Activated T-cell treated with anti-CD3 and anti-CD28 coated beads, Interleukin-2, amount 50 U/mL, for 72 hours (primary cell): ENCODE results near the gene LIPA. TPM values are rescaled to one million over a fixed set of nuclear protein-coding genes. Genes with fewer than 3 reads are reported as not detected.

ENCODE experiments used
- ATAC-seq, 2 donors: fragments of 150-1000 bp; cut with Tn5 transposase; replicated peaks in 1 of 2; 2 replicates each; pipeline ENCODE4 v1.10.0; 2021; ENCODE audit warnings: moderate library complexity in 2 of 2, mild to moderate bottlenecking in 1 of 2
- DNase-seq, 2 donors: peaks; one replicate each; pipeline ENCODE4 v3.0.0; 2021 to 2022; ENCODE audit warnings: mixed read lengths in 1 of 2
- H3K27ac Mint-ChIP-seq: one replicate; pipeline ENCODE4 v1.8.0; 2022; ENCODE audit warnings: mild to moderate bottlenecking, moderate library complexity, mixed read lengths
- H3K27me3 Mint-ChIP-seq: one replicate; pipeline ENCODE4 v1.8.0; 2022; ENCODE audit warnings: low read depth, mixed read lengths
- H3K36me3 Mint-ChIP-seq, 2 donors: one replicate each; pipeline ENCODE4 v1.8.0; 2022; ENCODE audit warnings: mixed read lengths in 2 of 2, mild to moderate bottlenecking in 1 of 2; ENCODE audit not compliant: insufficient read depth in 2 of 2
- H3K4me1 Mint-ChIP-seq: one replicate; pipeline ENCODE4 v1.8.0; 2022; ENCODE audit warnings: low read depth, mixed read lengths
- H3K4me3 Mint-ChIP-seq, 2 donors: one replicate each; pipeline ENCODE4 v1.8.0; 2022; ENCODE audit warnings: mild to moderate bottlenecking in 2 of 2, mixed read lengths in 2 of 2, moderate library complexity in 2 of 2
- H3K9me3 Mint-ChIP-seq, 2 donors: one replicate each; pipeline ENCODE4 v1.8.0; 2022; ENCODE audit warnings: mixed read lengths in 2 of 2
- total RNA-seq, 2 donors: library from RNA; stranded (reverse); gene quantifications; one replicate each; pipeline ENCODE4 v1.2.3, GENCODE V29; 2022

The LIPA gene
- total RNA-seq, 2 donors from 2014 or later = 19.5 to 21.3 TPM

DNA sequence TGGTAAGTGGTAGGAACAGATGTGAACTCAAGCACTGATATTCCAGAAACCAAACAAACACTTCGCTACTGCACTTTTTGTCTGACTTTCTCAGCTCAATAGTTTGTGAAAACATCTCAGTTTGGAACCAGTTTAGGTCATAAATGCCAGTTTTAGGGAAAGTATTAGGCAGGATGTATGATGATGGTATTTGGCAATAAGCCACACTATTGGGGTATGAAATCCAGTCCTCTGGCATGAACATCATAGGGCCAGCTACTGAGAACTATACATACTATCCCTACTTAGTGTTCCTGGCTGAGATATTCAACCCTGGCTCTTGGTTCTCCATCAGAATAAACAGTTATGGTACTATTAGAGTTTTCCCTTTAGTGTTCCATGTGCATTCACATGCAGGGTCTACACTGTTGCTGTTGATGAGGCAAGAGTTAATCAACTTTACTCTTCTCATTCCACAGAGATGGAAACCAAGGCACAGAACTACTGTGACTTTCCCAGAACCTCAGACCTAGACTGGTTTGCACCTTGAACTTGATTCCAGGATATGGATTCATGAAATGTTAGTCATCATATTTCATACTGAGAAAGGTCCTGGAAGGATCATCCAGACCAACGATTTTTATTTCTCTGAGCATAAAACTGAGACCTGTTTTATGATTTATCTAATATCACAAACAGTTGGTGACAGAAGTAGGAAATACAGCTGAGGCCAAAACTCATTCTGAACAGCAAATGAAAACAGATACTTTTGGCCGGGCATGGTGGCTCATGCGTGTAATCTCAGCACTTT, 30.2 kb upstream of the LIPA start:
- H3K27me3 Mint-ChIP-seq = no peaks in the 10 kb centered on the region
- H3K36me3 Mint-ChIP-seq = no peaks in the 10 kb centered on the region
- H3K9me3 Mint-ChIP-seq = no peaks in the 10 kb centered on the region
- H3K4me1 Mint-ChIP-seq = no peaks in the 10 kb centered on the region
- no peak for ATAC-seq
- H3K27ac Mint-ChIP-seq = no peak overlapping the region
- no peak for DNase-seq
- H3K4me3 Mint-ChIP-seq = no peak overlapping the region

DNA sequence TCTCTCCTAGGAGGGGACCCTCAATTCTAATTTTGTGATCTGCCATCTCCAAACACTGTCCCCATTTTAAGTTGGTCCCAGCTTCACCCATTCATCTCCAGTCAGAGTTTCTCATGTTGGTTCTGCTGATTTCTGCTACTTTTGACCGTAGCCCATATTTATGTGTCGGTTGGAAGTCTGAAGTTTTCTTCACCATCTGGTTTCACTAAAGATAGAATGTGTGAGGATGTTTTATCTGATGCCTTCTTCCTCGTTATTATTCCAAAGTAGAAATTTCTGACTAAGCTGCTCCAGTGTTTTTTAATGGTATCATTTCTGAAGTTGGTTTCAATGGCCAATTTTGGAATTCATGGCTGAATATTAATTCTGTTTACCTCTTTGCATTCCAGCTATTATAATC, 28.9 kb upstream of the LIPA start:
- no peak overlapping the region for H3K4me3 Mint-ChIP-seq
- ATAC-seq = no peak
- no peak for DNase-seq
- no peaks in the 10 kb centered on the region for H3K4me1 Mint-ChIP-seq
- H3K27ac Mint-ChIP-seq = no peak overlapping the region
- H3K27me3 Mint-ChIP-seq = no peaks in the 10 kb centered on the region
- H3K36me3 Mint-ChIP-seq = no peaks in the 10 kb centered on the region
- H3K9me3 Mint-ChIP-seq = no peaks in the 10 kb centered on the region

DNA sequence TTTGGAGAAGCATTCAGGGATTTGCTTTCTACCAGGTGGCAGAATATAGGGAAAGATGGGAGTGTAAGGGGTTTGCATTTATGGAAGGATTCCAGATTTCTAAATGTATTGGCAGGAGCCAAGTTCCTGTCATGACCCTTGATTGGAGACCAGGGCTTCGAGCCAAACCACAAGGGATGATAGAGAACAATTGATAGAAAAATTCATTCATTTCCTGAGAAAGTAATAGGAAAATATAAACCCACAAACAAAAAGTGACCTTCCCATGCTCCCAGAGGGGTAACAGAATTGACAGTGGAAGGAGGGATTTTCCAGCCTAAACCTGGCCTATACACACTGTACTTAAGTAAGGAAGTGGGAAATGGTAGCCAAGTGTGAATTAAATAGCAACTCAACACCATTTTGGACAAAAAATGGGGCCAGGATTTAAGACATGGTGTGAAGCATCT, 27.9 kb upstream of the LIPA start:
- Mint-ChIP-seq H3K4me3 (no peak overlapping the region), H3K9me3 (no peaks in the 10 kb centered on the region), H3K27me3 (no peaks in the 10 kb centered on the region), H3K27ac (no peak overlapping the region), H3K4me1 (no peaks in the 10 kb centered on the region), H3K36me3 (no peaks in the 10 kb centered on the region)
- ATAC-seq = no peak
- DNase-seq = no peak

DNA sequence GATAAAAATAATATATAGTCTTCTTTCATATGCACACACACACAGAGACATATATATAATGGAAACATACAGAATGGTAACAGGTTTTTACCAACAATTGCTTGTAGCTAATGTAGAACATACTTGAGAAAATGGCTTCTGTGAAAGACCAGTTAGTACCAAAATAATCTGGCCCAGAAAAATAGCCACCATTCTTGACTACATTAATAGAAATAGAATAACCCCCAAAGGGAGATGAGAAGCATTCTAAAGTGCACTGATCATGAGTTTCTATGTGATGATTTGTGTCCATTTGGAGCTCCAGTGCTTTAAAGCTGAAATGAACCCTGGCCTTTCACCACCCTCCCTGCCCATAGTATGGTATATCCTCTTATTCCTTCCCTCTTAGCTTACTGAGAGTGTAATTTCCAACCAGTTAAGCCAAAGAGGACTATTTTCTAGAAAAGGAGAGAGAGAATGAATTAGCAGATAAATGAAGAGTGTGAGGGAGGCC, 27.4 kb upstream of the LIPA start:
- Mint-ChIP-seq H3K4me1 (no peaks in the 10 kb centered on the region), H3K36me3 (no peaks in the 10 kb centered on the region), H3K27me3 (no peaks in the 10 kb centered on the region), H3K9me3 (no peaks in the 10 kb centered on the region), H3K27ac (no peak overlapping the region), H3K4me3 (no peak overlapping the region)
- DNase-seq = no peak
- ATAC-seq = no peak

DNA sequence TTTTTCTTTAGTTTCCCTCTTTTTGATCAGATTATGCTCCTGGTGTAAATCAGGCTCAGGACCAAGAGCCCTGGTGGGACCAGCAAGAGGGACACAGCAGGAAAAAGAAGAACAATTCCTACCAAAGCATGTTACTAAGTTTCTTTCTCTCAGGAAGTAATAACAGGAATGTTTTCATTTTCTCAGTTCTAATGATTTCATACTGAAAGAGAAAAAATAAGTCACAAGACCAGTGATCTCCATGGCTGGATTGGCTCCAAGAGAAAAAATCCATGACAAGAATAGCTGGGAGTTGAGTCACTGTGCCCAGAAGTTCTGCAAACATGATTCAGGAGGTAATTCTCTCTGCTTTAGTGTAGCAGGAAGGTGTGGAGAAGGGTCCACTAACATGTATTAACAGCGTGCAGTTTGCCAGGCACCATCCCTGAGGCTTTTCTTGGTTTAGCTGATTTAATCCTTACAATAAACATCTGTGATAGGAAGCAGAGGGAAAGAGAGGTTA, 26.5 kb upstream of the LIPA start:
- H3K9me3 Mint-ChIP-seq = no peaks in the 10 kb centered on the region
- H3K27me3 Mint-ChIP-seq = peaks cover 5% of the 10 kb centered on the region
- no peaks in the 10 kb centered on the region for H3K4me1 Mint-ChIP-seq
- no peak for DNase-seq
- no peak overlapping the region for H3K27ac Mint-ChIP-seq
- no peak for ATAC-seq
- H3K4me3 Mint-ChIP-seq = no peak overlapping the region
- no peaks in the 10 kb centered on the region for H3K36me3 Mint-ChIP-seq

DNA sequence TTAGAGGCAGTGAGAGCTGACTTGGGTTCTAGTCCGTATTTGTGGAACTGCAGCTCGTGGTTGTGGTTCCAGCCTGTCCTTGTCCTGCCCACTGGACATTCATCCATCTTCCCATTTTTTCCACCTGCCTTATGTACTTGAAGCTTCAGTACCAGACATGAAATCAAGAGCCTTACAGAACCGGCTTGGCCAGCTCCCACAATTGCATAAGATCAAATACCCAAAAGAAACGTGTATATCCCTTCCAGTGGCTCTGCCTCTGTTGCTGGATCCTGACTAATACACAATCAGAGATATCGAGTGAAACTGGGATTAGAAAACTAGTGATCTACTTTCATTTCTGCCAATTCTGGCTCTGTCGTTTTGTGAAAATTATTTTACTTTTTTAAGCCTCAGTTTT, 23.8 kb upstream of the LIPA start:
- H3K27ac Mint-ChIP-seq = no peak overlapping the region
- no peaks in the 10 kb centered on the region for H3K4me1 Mint-ChIP-seq
- H3K27me3 Mint-ChIP-seq = peaks cover 10% of the 10 kb centered on the region
- no peaks in the 10 kb centered on the region for H3K9me3 Mint-ChIP-seq
- H3K4me3 Mint-ChIP-seq = no peak overlapping the region
- DNase-seq (no peak), ATAC-seq (no peak)
- H3K36me3 Mint-ChIP-seq = no peaks in the 10 kb centered on the region

DNA sequence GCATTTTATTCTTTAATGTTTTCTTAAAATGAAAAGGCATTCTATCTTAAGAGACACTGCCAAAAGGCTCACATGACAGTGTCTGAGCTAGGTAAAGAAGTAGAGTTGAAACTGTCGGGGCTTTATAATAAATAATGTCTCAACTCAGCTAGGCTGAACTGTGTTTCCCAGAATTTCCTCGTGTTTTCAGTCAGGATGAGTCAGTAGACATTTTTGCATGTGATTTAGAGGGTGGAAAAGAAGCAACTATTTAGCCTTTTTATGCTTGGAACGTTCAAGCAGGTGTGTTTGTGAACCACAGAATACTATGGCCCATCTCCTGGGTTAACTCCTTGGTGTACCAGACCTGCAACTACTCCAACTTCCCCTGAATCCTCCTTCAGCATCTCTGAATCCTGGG, 23.4 kb upstream of the LIPA start:
- H3K9me3 Mint-ChIP-seq = no peaks in the 10 kb centered on the region
- H3K36me3 Mint-ChIP-seq = no peaks in the 10 kb centered on the region
- H3K4me1 Mint-ChIP-seq = no peaks in the 10 kb centered on the region
- ATAC-seq (no peak), DNase-seq (no peak)
- H3K27me3 Mint-ChIP-seq = peaks cover 10% of the 10 kb centered on the region
- no peak overlapping the region for H3K4me3 Mint-ChIP-seq
- no peak overlapping the region for H3K27ac Mint-ChIP-seq

DNA sequence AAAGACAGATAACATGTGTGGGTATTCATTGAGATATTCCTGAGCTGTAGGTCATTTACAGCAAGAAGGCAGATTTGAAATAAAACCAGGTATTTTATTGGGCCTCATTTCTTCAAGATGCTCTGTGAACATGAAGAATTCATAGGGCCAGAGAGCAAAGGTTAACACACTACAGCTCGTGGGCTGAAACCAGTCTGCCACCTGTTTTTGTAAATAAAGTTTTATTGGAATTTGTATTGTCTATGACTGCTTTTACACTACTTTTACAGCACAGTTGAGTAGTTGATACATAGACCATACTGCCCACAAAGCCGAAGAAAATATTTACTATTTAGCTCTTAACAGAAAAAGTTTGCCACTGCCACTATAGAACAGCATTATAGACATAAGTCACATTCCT, 22.1 kb upstream of the LIPA start:
- Mint-ChIP-seq H3K36me3 (no peaks in the 10 kb centered on the region), H3K27me3 (peaks cover 10% of the 10 kb centered on the region), H3K9me3 (no peaks in the 10 kb centered on the region), H3K4me1 (no peaks in the 10 kb centered on the region), H3K4me3 (no peak overlapping the region), H3K27ac (no peak overlapping the region)
- DNase-seq = no peak
- ATAC-seq = no peak

DNA sequence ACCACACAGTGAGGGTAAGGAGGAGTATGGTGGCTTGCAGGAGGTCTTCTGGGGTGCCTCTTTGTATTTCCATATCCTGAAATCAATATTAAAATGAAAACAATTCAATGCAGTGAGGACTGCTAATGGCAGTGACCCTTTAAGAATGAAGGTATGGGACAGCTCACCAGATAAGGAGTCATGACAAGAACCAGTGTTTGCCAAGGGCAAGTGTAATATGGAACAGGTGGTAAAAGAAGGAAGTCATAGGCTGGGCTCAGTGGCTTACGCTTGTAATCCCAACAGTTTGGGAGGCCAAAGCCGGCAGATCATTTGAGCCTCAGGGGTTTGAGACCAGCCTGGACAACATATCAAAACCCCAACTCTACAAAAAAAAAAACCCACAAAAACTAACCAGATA, 20.0 kb upstream of the LIPA start:
- no peak overlapping the region for H3K27ac Mint-ChIP-seq
- H3K4me3 Mint-ChIP-seq = no peak overlapping the region
- H3K9me3 Mint-ChIP-seq = no peaks in the 10 kb centered on the region
- ATAC-seq (no peak), DNase-seq (no peak)
- H3K4me1 Mint-ChIP-seq = no peaks in the 10 kb centered on the region
- peaks cover 10% of the 10 kb centered on the region for H3K27me3 Mint-ChIP-seq
- no peaks in the 10 kb centered on the region for H3K36me3 Mint-ChIP-seq

DNA sequence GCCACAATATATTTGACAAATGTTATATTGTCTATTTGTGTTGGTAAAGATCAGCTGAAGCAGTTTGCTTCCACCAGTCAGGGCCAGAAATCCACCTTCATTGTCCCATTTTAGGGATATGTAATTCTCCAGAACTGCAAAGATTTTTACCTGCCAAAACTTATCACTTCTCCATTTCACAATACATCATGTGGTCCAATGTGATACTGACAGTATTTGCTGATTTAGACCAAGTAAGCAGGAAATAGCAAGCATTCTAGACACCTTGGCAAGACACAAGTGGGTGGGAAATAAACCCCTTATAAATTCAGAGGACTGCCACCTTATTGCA, 18.5 kb upstream of the LIPA start:
- Mint-ChIP-seq H3K36me3 (no peaks in the 10 kb centered on the region), H3K9me3 (no peaks in the 10 kb centered on the region), H3K27ac (no peak overlapping the region), H3K4me3 (no peak overlapping the region), H3K27me3 (peaks cover 10% of the 10 kb centered on the region), H3K4me1 (no peaks in the 10 kb centered on the region)
- no peak for DNase-seq
- ATAC-seq = no peak

DNA sequence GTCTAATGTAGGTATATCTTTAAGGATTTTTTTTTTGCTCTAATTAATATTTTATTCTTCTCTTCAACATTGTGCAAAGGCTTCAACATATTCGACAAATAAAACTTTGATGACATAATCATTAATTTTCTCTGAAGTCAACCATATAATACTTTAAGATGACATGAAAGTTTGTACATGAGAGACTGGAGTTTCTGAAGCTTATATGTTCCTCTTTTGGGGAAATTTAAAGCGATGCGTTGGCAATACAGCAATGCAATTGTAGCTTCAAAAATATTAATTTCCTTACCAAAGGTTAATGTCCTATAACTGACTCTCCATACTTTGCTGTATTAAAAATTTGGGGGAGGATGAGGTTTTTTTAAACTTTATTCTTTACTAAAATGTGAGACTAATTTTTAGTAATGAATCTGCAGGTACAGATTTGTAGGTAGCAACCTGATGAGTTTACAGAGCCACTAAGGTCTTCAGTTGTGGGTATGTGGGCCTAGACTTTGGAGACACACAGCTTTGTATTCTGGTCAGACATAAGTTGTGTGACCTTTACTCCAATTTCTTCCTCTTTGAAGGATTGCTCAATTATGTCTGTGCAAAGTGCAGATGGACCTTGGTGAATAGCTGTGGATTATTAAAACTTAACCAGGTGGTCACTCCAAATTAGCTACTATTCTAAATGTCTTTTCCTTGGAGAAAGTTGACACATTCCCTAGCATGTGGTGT, 18.0 kb upstream of the LIPA start:
- ATAC-seq (no peak), DNase-seq (no peak)
- no peaks in the 10 kb centered on the region for H3K36me3 Mint-ChIP-seq
- H3K4me1 Mint-ChIP-seq = no peaks in the 10 kb centered on the region
- no peaks in the 10 kb centered on the region for H3K9me3 Mint-ChIP-seq
- H3K27me3 Mint-ChIP-seq = peaks cover 10% of the 10 kb centered on the region
- no peak overlapping the region for H3K27ac Mint-ChIP-seq
- no peak overlapping the region for H3K4me3 Mint-ChIP-seq

DNA sequence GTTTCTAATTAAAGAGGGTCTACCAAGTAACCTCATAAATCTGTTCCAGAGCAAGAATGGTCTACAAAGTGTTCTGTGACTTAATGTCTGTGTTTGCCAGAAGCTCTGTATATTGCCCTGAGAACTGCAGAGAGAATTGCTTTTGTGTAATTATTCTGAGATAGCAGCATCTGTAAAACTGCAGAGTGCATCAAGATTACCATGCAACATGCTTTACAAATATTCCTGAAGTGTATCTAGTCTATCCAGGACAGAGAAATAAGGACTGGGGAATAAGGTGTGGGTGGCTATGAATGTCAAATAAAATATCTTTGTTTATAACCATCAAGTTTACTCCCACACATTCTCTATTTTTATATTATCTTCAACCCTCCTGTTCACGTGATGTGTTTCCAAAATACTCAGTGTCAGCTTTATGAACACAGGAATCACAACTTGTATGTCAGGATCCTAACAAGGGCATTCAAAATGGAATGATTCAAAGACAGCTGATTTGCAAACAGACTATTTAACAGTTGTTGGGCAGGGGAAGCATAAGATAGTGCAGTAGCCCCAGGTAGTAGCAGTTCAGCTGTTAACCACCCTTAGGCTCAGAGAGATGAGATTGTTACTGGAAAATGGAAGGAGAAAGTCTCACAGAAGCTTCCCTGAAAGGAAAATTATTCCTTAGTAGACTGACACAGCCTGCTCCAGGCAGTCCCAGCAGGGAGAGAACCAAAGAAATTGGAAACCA, 15.3 kb upstream of the LIPA start:
- Mint-ChIP-seq H3K27me3 (no peaks in the 10 kb centered on the region), H3K27ac (no peak overlapping the region), H3K36me3 (no peaks in the 10 kb centered on the region), H3K4me3 (no peak overlapping the region), H3K9me3 (no peaks in the 10 kb centered on the region), H3K4me1 (no peaks in the 10 kb centered on the region)
- no peak for DNase-seq
- ATAC-seq = no peak

DNA sequence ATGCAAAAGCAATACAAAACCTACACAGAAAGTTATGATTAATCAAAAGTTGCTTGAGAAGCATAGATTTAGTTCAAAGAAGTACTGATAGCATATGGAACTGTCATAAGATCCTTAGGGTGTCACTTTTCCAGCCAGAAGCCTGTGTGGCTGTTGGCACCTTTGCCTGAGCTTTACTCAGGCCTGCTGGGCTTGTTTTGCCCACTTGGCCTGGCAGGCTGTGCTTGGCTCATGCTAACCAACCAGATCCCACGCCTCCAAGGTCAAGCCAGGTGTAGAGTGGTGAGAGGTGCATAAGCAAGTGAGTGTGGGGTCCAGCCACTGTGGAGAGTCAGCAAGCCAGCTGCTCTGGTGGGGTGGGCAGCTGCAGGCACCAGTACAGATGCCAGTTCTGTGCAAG, 12.0 kb upstream of the LIPA start:
- H3K27ac Mint-ChIP-seq = no peak overlapping the region
- H3K4me1 Mint-ChIP-seq = peaks cover 8% of the 10 kb centered on the region
- no peaks in the 10 kb centered on the region for H3K27me3 Mint-ChIP-seq
- H3K9me3 Mint-ChIP-seq = no peaks in the 10 kb centered on the region
- H3K4me3 Mint-ChIP-seq = no peak overlapping the region
- DNase-seq = no peak
- H3K36me3 Mint-ChIP-seq = no peaks in the 10 kb centered on the region
- ATAC-seq = no peak
